Spleen (tissue), 11 donors: ENCODE data around the gene AMPH. TPM values are rescaled to one million over a fixed set of nuclear protein-coding genes. Genes with fewer than 3 reads are reported as not detected.

Experiments used
- DNase-seq: peaks from one replicate; pipeline ENCODE4 v3.0.0-alpha.2; 2020
- H3K27ac ChIP-seq, 8 donors: fragments of 200-600 bp; sonication (generic) in 7 of 8; 1 replicate in 4 of 8; 2 replicates in 4 of 8; pipeline versions ENCODE4 v1.5.0 to v1.8.0; 2016 to 2021; ENCODE audit warnings: inconsistent platforms in 4 of 8, mild to moderate bottlenecking in 4 of 8, moderate library complexity in 1 of 8
- H3K27me3 ChIP-seq, 7 donors: fragments of 200-600 bp; sonication (generic) in 6 of 7; replicated peaks in 1 of 7; 1 replicate in 4 of 7; 2 replicates in 3 of 7; pipeline versions ENCODE4 v1.5.0 to v1.8.0; 2016 to 2021; ENCODE audit warnings: inconsistent platforms in 3 of 7, mild to moderate bottlenecking in 1 of 7
- H3K36me3 ChIP-seq, 6 donors: fragments of 200-600 bp; sonication (generic) in 5 of 6; 1 replicate in 4 of 6; 2 replicates in 2 of 6; pipeline versions ENCODE4 v1.5.0 to v1.8.0; 2016 to 2021; ENCODE audit warnings: inconsistent platforms in 2 of 6
- H3K4me1 ChIP-seq, 6 donors: fragments of 200-600 bp; sonication (generic) in 5 of 6; 1 replicate in 3 of 6; 2 replicates in 3 of 6; pipeline versions ENCODE4 v1.5.0 to v1.8.0; 2016 to 2021; ENCODE audit warnings: inconsistent platforms in 3 of 6
- H3K4me3 ChIP-seq, 8 donors: fragments of 200-600 bp; sonication (generic) in 7 of 8; 1 replicate in 4 of 8; 2 replicates in 4 of 8; pipeline versions ENCODE4 v1.5.0 to v1.8.0; 2016 to 2021; ENCODE audit warnings: inconsistent platforms in 4 of 8, mild to moderate bottlenecking in 4 of 8, moderate library complexity in 2 of 8
- H3K9me3 ChIP-seq, 8 donors: fragments of 200-600 bp; sonication (generic) in 7 of 8; 1 replicate in 4 of 8; 2 replicates in 4 of 8; pipeline versions ENCODE4 v1.5.0 to v1.8.0; 2016 to 2021; ENCODE audit warnings: inconsistent platforms in 4 of 8
- CTCF ChIP-seq, 11 experiments: fragments of 200-600 bp in 7 of 11; fragments of 450-650 bp in 4 of 11; sonication (generic) in 4 of 11; IDR thresholded peaks in 8 of 11; conservative IDR thresholded peaks in 3 of 11; 1 replicate in 7 of 11; 2 replicates in 4 of 11; pipeline versions ENCODE4 v1.4.0 to v1.8.0; 2016 to 2021; ENCODE audit warnings: antibody characterized with exemption in 11 of 11, inconsistent platforms in 4 of 11, mild to moderate bottlenecking in 1 of 11
- POLR2A ChIP-seq, 3 donors: fragments of 450-650 bp; IDR thresholded peaks; one replicate each; pipeline ENCODE4 v1.5.1; 2017; ENCODE audit warnings: antibody characterized with exemption in 3 of 3, mild to moderate bottlenecking in 1 of 3
- POLR2AphosphoS5 ChIP-seq, 3 donors: sonication (generic); formaldehyde crosslinking; IDR thresholded peaks; one replicate each; pipeline ENCODE4 v1.5.1; 2017; ENCODE audit warnings: antibody characterized with exemption in 3 of 3
- WGBS, 5 donors: extraction: QIAGEN DNeasy Blood & Tissue Kit in 3 of 5; methylation state at CpG; one replicate each; pipeline versions ENCODE4 v1.1.5 to v1.1.7; 2013 to 2018; 5-methylcytosine and 5-hydroxymethylcytosine counted together
- intact Hi-C: fragments of 100-400 bp; cut with DNase I; formaldehyde crosslinking; loops from one replicate; pipeline ENCODE4 v1.15.0; 2023; ENCODE audit warnings: low total_unique reads
- polyA plus RNA-seq, 3 donors: library from polyadenylated mRNA; stranded (reverse); fragments of 200-250 nt; gene quantifications; one replicate each; pipeline ENCODE4 v1.2.1, GENCODE V29; 2013
- total RNA-seq, 7 donors: library from RNA; depleted of rRNA in 3 of 7; stranded (reverse); fragments of >200 nt in 3 of 7; fragmentation: NEBNext Ultra II Directional in 4 of 7; extraction: Animal tissue kit (Norgen Biotek cat#: 25700) in 4 of 7; gene quantifications; one replicate each; pipeline versions ENCODE4 v1.1.0 to v1.2.1, GENCODE V29; 2016 to 2021
- donor health status: healthy with polysubstance abuse.
- donor health status: DM: no; HTN: no; CAD: no; lungs with moderate emphysema.
- donor health status: DM: no; HTN: no; CAD: no.
- donor health status: Bipolar disorder and iron deficiency.
- donor health status: healthy.
- donor health status: DM: no; HTN: no; CAD: no.
- donor health status: DM: yes; HTN: yes; CAD: no.

Gene AMPH
- total and polyA plus RNA-seq, 10 donors: 0.09 to 10.3 (median 1.1) TPM

GRCh38 chr7:38629651-38630510 is 1.3 kb downstream of the AMPH start:
- no peak for DNase-seq
- TF ChIP-seq CTCF (IDR thresholded peaks at IDR 0.05 in 8 of 11, conservative IDR thresholded peaks at IDR 0.05 in 3 of 11): no peak
- no peak for TF ChIP-seq POLR2AphosphoS5 (IDR thresholded peaks at IDR 0.05)
- no peak for TF ChIP-seq POLR2A (IDR thresholded peaks at IDR 0.05)
- H3K27ac ChIP-seq: no peak overlapping the region
- H3K9me3 ChIP-seq: peaks cover 0 to 14% (median 12%) of the 10 kb centered on the region in 8 donors
- no peaks in the 10 kb centered on the region for H3K36me3 ChIP-seq
- peaks cover 0 to 76% (median 37%) of the 10 kb centered on the region in 7 donors for H3K27me3 ChIP-seq
- 60 to 68% (median 63%) methylated on average over 12 of the region's 12 CpGs for WGBS, 5 donors
- intact Hi-C loops: no loop called here
- peak overlapping the region in 4 of 8 donors; percentile 47 to 71 (median 54) for H3K4me3 ChIP-seq
- H3K4me1 ChIP-seq: peaks cover 0 to 27% (median 14%) of the 10 kb centered on the region in 6 donors

- no peaks in the 10 kb centered on the region for H3K36me3 ChIP-seq
- H3K27ac ChIP-seq: no peak overlapping the region
- H3K9me3 ChIP-seq: peaks cover 0 to 20% (median 15%) of the 10 kb centered on the region in 8 donors
- WGBS, 5 donors: 64 to 77% (median 74%) methylated on average over 5 of the region's 5 CpGs
- peaks cover 0 to 27% (median 14%) of the 10 kb centered on the region in 6 donors for H3K4me1 ChIP-seq
- intact Hi-C loops: no loop called here
- no peak for DNase-seq
- H3K27me3 ChIP-seq: peaks cover 0 to 70% (median 34%) of the 10 kb centered on the region in 7 donors
- H3K4me3 ChIP-seq: no peak overlapping the region
- TF ChIP-seq POLR2AphosphoS5 (IDR thresholded peaks at IDR 0.05) (no peak), CTCF (IDR thresholded peaks at IDR 0.05 in 8 of 11, conservative IDR thresholded peaks at IDR 0.05 in 3 of 11) (no peak), POLR2A (IDR thresholded peaks at IDR 0.05) (no peak)
Measured at GRCh38 chr7:38628630-38629385, 2.4 kb downstream of the AMPH start.

- intact Hi-C loops: no loop called here
- peaks cover 0 to 41% (median 21%) of the 10 kb centered on the region in 7 donors for H3K27me3 ChIP-seq
- H3K4me3 ChIP-seq: no peak overlapping the region
- no peak for DNase-seq
- H3K36me3 ChIP-seq: no peaks in the 10 kb centered on the region
- TF ChIP-seq CTCF (IDR thresholded peaks at IDR 0.05 in 8 of 11, conservative IDR thresholded peaks at IDR 0.05 in 3 of 11): no peak
- no peak for TF ChIP-seq POLR2AphosphoS5 (IDR thresholded peaks at IDR 0.05)
- TF ChIP-seq POLR2A (IDR thresholded peaks at IDR 0.05): no peak
- no peak overlapping the region for H3K27ac ChIP-seq
- H3K9me3 ChIP-seq: peaks cover 0 to 20% (median 15%) of the 10 kb centered on the region in 8 donors
- H3K4me1 ChIP-seq: peaks cover 0 to 18% (median 8%) of the 10 kb centered on the region in 6 donors
Measured at GRCh38 chr7:38625866-38626265, 5.3 kb downstream of the AMPH start.

GRCh38 chr7:38615665-38616064 is 15.5 kb downstream of the AMPH start:
- Histone ChIP-seq H3K4me3 (no peak overlapping the region), H3K36me3 (no peaks in the 10 kb centered on the region), H3K4me1 (no peaks in the 10 kb centered on the region), H3K27ac (no peak overlapping the region), H3K27me3 (peaks cover 0 to 3% (median 0%) of the 10 kb centered on the region in 7 donors), H3K9me3 (no peaks in the 10 kb centered on the region)
- 45 to 70% (median 67%) methylated on average over 2 of the region's 2 CpGs for WGBS, 5 donors
- DNase-seq: no peak
- intact Hi-C loops: no loop called here
- TF ChIP-seq POLR2AphosphoS5 (IDR thresholded peaks at IDR 0.05): no peak
- no peak for TF ChIP-seq POLR2A (IDR thresholded peaks at IDR 0.05)
- TF ChIP-seq CTCF (IDR thresholded peaks at IDR 0.05 in 8 of 11, conservative IDR thresholded peaks at IDR 0.05 in 3 of 11): no peak
